Cortex of kidney (tissue), 1 donor: Measurements from ENCODE around the gene TMEM229B.

ENCODE experiments used
- DNase-seq: peaks from one replicate; lab custom pipeline; 2025; lab: John Stamatoyannopoulos, UW

Gene TMEM229B

DNA sequence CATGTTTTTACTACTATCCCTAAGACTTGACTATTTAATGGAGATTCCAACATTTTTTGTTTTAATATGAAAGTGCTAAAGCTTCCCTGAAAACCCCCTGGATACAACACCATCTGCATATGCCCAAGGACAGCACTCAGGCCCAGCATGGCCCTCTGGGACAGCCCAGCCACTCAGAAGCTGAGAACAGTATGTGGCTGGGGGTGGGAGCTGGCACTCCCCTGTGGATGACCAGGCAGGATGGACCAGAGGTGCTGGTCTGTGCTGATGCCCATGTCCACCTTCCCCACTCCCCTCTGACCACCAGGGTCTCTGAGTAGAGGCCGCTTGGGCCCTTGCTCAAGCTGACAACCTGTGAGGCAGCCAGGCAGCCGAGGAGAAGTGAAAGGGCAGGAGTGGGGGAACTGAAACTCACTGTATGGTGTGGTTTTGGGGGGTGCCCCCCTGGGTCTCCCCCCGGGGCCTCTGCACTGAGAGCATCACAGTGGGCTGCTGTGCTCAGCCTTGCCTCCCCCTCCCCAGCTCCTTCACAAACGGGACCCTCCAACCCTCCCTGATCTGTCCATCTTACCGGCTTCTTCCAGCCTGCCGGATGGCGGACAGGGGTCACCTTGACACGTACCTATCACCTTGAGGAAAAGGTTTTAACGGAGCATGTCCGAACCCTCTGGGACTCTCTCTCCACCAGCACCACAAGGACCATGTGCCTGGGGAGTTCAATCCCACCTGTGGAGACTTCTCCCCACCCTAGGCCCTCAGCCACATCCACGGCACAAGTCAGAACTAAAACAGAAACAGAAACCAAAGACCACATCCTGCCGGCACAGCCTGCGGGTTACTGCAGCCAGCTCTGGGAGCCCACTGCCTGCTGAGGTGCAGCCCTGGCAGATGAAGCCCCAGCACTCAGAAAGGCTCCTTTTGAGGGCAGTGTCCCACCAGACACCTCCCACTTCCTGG lies at the start of gene TMEM229B:
Gene TMEM229B, minus strand, starts transcription at position 785 of the 957 bp plus-strand sequence. CDS start 14,798 bp downstream, outside the sequence.
- no peak for DNase-seq

DNA sequence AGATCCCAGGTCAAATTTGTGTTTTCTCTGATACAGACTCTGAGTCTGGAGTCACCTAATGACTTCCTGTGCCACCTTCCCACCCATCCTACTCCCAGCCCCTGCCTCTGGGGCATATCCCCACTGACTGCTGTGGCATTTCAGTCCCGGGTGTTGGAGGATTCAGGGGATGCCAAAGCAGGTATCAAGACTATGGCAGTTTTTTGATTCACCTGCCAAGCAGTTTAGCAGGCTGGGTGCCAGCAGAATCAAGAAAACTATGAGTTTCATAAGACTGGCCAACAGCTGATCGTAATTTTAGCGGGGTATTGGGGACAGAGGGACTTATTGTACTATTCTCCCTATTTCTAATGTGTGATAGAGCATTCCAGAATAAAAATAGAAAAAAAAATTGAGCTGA lies 49.2 kb upstream of the TMEM229B start:
- no peak for DNase-seq

DNA sequence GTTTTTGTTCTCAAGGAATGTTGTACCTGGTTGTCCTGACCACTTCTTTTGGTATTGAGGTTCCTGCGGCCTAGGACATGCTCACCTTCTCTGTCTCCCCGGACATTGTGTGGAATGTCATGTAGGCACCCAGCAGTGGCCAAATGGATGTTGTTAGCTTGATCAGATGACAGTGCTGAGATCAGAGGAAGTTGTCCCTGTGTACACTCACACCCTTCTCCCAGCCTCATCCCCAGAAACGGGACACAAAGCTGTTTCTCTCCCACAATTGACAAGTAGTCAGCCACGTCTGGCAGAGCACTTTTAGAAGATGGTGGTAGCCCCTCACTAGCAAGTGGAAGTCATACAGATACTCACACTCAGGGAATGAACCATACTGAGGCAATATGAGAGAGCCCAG lies 47.6 kb upstream of the TMEM229B start:
- DNase-seq: no peak

DNA sequence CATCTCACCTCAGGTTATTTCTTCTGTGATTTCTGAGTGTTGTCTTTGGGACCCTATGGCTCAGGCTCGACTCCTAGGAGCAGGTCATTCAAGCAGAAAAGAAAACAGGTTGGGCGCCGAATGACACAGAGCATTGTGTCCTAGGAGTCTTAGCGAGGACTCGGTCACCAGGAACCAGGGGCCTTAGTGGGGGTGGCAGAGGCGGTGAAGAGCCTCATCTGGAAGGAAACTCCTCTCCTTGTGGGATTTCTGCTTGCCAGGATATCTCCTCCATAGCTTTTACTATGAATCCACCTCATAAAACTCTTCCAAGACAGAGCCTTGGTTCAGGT lies 45.2 kb upstream of the TMEM229B start:
- no peak for DNase-seq

DNA sequence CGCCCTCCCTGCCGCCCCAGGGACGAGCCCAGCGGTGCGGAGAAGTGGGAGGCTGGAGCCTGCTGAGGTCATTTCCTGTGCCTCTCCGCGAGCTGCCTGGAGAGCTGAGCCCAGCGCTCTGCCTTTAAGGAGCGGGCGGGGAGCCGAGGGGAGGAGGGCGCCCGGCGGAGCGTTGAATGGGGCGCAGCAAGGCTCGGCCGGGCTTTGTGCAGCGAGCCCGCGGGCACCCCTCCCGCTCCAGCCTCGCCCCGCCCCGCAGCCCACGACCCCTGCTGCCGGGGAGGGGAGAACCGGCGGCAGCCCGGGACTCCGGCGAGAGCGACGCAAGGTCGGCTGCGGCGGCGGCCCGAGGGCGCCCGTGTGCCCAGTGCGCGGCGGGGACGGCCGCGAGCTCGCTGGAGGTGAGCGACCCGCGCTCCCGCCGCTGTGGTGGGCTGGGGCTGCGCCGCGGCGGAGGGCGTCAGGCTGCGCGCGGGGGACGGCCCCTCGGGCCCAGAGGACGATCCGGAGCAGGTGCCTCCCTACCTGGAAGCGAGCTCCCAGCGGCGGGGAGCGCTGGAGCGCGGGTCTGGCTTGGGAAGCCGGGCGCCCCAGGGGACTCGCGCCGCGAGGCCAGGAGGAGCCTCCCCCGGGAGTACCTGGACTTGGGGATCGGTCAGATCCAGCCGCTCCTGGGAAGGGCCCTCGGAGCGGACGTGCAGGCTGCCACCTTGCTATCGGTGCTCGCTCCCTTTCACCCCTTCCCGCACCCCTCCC lies 44.7 kb upstream of the TMEM229B start, which contains the start of gene PLEKHH1:
Gene PLEKHH1, plus strand, starts transcription at position 293 of the 756 bp plus-strand sequence. CDS start 8,578 bp downstream, outside the sequence.
- DNase-seq: peak; percentile 12

DNA sequence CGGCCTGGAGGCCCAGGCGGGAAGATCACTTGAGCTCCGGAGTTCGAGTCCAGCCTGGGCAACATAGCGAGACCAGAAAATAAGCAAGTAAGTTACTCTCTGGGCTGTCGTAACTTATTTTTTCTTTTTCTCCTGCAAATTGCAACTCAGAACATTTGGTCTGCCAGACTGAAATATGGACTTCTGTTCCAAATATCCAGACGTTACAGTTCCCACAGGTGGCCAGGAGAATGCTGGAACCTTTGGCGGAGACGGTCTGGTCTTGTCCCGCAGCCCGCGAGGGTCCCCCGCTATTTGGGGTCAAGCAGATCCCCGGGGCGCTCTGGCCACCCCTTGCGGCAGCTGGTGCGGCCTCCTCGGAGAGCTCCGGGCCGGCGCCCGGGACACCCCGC lies 44.1 kb upstream of the TMEM229B start:
- no peak for DNase-seq

DNA sequence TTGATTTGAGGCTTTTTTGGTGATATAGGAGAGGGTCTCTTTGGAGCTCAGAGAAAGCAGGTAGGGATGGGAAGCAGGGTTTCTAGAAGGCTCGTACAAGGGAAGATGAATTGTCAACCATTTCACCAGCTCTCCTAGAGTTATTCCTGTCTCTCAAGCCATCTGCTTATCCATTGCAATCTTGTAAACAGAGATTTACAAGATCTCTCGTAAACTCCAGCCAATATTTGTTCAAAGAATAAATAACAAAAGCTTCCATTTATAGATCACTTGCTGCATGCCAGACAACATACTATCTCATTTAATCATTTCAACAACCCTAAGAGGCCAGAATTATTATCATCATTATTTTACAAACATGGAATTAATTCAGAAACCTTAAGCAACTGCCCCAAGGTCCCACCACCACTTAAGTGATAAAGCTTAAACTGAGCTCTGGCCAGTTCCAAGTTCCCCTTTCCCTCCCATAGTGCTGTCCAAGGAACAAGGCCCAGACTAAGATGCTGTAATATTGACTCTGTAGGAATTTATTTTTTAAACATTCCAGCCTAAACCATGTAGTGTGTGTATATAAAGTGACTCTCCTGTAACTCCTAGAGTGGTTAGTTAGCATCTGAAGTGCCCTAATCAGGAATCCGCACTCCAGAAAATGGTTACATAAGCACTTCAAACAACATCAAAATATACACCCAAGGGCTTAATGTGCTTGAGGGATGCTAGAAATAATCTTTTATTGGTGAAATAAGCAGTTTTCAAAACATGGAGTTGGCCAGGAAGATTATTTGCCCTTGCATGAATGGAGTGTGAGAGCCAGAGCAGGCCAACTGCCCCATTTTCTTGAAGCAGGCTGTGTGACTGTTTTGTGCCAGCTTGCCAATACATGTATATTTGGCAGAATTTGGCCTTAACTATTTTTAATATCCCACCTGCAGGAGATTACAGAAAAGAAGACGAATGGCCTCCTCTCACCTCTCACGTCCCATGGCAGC lies 41.7 kb upstream of the TMEM229B start:
- DNase-seq: no peak

DNA sequence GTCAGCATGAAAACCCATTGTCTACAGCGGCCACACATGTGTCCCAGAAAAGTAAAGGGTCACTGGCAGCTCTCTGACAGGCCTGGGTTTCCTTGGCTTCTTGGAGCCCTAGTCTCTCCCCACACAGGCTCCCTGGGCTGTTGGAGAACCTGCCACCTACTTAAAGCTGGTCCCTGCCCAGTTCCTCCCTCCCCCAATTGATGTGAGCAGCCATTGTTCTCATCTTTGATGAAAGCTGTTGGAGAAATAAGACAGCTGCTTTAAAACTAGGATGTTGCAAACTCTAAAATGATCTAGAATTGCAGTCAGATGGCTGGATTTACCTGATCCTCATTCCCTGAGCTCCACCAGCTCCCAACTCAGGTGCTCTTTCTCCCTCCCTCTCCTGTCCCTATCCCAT lies 39.8 kb upstream of the TMEM229B start:
- no peak for DNase-seq

DNA sequence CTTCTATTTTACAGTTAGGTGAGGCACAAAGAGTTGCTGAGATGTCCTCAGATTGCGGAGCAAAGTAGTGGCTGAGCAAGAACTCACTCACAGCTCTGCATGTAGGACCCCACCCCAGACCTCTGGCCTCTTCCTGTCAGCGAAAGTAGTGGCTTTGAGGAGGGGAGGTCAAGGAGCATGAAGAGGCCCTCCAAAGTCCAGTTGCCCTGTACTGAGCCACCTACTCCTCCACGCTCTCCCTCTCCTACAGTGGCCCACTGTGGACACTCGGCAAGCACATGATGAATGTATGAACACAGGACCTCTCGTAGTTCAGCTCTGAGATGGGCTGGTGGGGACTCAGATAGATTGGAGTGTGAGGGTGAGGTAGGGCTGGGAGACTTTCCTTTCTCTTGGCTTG lies 39.2 kb upstream of the TMEM229B start:
- DNase-seq: no peak

DNA sequence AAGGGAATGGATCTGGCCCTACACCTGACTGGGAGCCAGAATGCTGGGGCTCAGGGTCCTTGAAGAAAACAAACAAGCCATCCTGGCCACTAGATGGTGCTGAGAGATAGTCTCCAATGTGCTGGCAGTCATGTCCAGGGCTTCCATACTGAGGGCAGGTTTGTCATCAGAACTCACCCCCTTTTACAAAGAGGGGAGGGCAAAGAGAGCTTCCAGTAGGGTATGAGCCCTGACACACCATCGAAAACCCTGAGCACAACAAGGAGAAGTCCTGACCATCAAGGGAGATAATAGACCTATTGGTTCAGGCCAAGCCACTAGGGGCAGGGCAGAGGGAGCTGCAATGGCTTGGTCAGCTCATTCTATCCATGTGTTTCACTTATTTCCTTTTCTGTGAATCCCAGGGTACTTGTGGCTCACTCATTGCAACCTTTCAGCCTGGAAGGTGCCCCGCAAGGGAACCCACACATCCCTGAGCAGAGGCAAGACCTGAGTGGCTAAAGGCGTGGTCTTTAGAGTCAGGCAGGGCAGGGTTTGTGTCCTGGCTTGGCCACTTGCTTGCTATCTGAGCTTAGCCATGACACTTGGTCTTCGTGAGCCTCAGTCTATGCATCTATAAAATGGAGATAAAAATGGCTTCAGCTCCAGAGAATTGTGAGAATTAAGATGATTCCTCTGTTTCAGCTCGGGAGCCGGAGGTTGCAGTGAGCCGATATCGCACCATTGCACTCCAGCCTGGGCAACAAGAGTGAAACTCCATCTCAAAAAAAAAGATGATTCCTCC lies 38.3 kb upstream of the TMEM229B start:
- no peak for DNase-seq

DNA sequence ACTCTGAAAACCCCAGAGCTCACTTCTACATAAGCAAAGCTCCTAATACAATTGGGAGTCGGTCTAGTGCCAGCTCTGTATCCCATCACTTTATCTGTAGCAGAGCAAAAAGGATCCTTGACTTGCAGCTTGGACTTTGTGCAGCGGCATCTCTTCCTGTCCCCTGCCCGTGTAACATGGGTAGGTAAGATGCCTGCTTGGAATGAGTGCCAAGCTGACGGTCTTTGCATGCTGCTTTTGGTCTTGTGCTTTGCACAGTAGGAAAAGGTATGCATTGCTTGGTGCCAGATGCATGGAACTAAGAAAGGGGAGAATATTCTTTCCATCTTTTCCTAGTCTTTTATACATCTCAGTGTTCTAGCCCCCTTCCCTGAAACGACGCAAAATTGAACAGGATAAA lies 37.7 kb upstream of the TMEM229B start:
- no peak for DNase-seq

DNA sequence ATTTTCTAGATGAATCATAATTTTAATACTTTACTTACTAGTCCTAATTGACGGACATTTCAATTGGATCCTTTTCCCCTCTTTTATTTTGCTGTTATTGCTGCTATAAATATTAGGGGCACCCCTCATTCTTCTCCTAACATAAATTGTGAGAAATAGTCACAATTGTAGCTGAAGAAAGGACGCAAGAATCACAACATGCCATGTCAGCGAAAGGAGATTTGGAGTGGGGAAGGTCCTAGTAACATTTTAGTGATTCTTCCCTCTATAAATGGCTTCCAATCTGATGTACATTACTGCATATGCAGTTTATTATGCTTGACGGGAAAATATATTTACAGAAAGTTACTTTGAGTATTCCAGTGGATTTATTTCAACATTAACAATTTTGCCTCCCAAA lies 36.9 kb upstream of the TMEM229B start:
- no peak for DNase-seq

DNA sequence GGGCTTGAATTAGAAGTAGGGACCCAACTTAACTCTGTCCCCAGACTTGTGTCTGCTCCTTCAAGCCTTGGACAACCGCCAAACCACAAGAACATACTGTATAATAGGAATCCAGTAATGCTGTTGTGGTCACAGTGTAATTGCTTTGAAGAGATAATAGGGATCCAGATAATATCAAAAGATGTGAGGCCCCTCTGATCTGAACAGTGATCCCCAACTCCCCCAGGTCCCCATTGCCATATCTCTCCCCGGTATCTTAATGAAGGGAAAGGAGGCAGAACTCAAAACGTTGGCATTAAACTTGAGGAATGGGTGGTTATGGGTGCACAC lies 36.1 kb upstream of the TMEM229B start:
- no peak for DNase-seq

DNA sequence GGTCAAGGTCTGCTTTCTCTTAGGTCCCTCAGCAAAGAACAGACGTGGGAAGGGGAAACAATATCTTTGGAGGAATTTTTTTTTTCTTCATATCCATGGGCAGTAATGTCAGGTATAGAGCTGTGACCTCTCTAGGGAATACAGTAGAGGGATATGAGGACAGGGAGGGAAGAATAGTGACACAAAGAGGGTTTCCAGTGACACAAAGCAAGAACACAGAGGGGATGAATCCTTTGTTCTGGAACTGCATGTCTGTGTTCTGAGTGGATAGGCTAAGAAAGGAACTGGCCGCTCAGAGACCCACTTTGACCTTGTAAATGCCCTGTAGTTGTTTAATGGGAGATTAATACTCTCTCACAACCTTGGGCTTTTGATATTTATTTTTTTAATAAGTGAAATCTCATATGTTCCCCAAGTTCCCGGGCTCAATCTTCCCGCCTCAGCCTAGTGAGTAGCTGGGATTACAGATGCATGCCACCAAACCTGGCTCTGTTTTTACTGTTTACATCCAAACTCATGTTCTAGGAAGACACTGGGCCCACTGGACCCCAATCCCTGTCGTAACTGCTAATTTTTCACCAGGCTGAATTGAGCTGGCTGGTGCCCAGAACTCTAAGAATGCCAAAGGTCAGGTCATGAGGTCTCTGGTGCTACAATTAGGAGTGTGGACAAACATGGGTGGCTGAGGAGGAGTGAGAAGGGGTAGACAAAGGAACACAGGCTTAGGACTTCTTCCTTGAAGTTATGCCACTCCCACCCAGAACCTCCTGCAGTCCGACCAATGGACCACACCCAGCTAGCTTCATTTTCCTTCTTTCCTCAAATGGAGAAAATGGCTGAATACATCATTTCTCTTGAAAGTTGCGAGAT lies 35.5 kb upstream of the TMEM229B start:
- DNase-seq: no peak

DNA sequence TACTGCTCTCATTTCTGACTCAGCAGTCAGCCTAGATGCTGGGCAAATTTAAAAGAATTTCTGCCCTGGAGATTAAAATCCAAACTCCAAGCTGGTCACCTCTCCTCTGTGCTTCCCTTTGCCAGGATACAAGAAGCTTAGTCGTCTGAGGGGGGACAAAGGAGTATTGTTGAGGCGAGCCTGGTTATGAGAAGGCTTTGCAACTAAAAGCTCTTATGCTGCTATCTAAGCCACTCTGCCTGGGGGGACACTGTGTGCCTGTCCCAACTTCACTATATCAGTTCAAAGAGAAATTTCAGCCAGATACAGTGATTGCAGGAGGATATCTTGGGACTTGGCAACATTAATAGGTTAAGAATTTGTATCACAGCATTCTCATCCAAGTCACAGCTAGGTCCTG lies 33.7 kb upstream of the TMEM229B start:
- no peak for DNase-seq

DNA sequence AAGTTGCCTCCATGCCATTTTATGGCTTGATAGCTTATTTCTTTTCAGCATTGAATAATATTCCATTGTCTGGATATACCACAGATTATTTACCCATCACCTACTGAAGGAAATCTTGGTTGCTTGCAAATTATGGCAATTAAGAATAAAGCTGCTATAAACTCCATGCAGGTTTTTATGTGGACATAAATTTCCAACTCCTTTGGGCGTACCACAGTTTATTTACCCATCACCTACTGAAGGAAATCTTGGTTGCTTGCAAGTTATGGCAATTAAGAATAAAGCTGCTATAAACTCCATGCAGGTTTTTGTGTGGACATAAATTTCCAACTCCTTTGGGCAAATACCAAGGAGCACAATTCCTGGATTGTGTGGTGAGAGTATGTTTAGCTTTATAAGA lies 32.0 kb upstream of the TMEM229B start:
- DNase-seq: no peak

DNA sequence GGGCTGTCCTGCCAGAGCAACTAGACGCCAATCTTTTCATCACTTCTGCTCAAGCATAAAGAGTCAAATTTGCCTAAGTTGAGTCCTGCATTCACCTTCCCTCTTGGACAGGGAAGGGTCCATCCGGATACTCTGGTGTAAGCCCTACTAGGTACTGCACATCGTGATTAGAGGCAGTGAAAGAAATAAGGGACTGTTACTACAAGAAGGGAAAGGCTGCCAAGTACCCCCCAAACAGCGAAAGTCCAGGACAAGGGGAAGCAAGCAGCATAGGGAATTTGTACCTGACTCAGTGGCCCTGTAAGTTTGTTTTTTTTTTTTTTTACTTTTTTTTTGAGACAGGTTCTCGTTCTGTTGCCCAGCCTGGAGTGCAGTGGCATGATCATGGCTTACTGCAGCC lies 30.9 kb upstream of the TMEM229B start:
- DNase-seq: no peak

DNA sequence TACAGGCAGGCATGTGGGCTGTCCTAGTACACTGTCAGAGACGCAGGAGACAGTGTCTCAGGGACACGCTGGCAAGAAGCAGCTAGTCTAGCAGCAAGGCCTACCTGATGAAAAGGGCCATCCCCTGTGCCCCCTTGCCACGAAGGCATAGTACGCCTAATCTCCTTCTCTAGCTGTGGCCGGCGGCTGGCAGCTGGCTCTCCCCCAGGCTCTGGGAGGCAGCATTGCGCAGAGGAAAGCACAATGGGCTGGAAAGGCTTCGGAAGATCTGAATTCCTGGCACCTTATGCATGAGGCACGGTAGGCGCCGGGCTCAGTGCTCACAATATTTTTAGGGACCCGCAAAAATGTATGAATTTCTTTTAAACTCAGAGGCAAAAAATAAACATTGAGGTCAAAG lies 28.6 kb upstream of the TMEM229B start:
- DNase-seq: no peak

DNA sequence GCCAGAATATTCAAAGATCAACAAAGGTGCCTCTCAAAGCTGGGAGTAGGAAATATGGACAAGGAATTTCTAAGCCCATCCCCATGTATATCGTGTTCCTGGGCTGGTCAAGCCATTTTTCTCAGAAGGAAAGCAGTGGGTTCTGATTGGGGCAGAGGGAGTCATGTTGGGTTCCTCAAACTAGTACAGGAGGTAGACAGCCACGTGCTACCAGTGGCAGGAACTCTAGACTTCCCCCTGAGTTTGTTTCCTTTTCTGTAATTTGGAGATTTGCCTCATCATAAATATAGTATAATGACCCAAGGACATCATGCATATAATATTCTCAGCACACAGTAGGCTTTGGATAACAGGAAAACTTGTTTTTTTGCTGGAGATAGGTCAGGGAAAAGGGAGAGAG lies 28.2 kb upstream of the TMEM229B start:
- no peak for DNase-seq

DNA sequence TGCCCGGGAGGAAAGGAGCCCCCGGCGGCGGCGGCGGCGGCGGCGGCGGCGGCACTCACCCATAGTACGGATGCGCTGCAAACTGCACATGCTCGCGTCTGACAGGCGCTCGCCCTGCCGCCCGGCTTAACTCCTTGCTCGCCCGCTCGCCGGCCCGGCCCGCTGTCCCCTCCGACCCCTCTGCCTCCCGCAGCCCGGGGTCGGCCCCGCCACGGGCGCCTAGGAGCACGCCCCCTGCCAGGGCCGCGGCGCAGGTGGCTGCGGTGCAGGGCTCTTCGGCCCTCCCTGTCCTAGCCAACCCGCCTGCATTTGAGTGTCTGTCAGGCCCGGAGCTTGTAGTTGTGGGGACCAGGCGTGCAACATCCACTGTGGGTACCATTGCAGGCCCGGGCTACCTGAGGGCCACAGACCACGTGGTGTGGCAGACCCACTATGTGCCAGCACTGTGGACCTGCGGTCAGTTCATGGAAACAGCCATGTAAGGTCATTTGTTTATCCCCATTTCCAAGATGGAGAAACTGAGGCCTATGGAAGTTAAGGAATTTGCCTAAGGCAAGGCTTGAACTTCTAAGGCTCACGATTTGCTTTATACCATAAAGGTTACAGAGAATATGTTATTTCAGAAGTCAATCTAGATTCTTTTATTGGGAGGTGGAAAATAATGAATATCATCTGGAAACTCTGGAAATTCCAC lies 27.0 kb upstream of the TMEM229B start:
- no peak for DNase-seq
